Hepatocyte (in vitro differentiated cells): ENCODE results near the gene SMIM38. TPM values are rescaled to one million over a fixed set of nuclear protein-coding genes. Genes with fewer than 3 reads are reported as not detected.

Source experiments
- DNase-seq: peaks from one replicate; pipeline ENCODE4 v3.0.0-alpha.2; 2016; ENCODE audit warnings: low spot score
- H2AFZ ChIP-seq: fragments of 200-600 bp; sonication (generic); 2 replicates; pipeline ENCODE4 v1.6.0; 2016; ENCODE audit warnings: antibody characterized with exemption, mild to moderate bottlenecking
- H3K27ac ChIP-seq: fragments of 200-600 bp; sonication (generic); 2 replicates; pipeline ENCODE4 v1.5.1; 2016; ENCODE audit warnings: mild to moderate bottlenecking
- H3K27me3 ChIP-seq: fragments of 200-600 bp; sonication (generic); 2 replicates; pipeline ENCODE4 v1.6.1; 2016
- H3K36me3 ChIP-seq: fragments of 200-600 bp; sonication (generic); replicated peaks from 2 replicates; pipeline ENCODE4 v1.5.1; 2016; ENCODE audit warnings: low read depth; ENCODE audit not compliant: insufficient read depth
- H3K4me1 ChIP-seq: fragments of 200-600 bp; sonication (generic); 2 replicates; pipeline ENCODE4 v1.5.1; 2016; ENCODE audit warnings: mild to moderate bottlenecking, moderate library complexity; ENCODE audit not compliant: insufficient read depth
- H3K4me2 ChIP-seq: fragments of 200-600 bp; sonication (generic); 2 replicates; pipeline ENCODE4 v1.6.0; 2016
- H3K4me3 ChIP-seq: fragments of 200-600 bp; sonication (generic); 2 replicates; pipeline ENCODE4 v1.5.1; 2016; ENCODE audit warnings: mild to moderate bottlenecking
- H3K79me2 ChIP-seq: fragments of 200-600 bp; sonication (generic); 2 replicates; pipeline ENCODE4 v1.6.0; 2017; ENCODE audit warnings: mild to moderate bottlenecking
- H3K9me2 ChIP-seq: fragments of 200-600 bp; sonication (generic); replicated peaks from 2 replicates; pipeline ENCODE4 v1.6.0; 2017; ENCODE audit warnings: mild to moderate bottlenecking; ENCODE audit not compliant: insufficient read depth
- H3K9me3 ChIP-seq: fragments of 200-600 bp; sonication (generic); 2 replicates; pipeline ENCODE4 v1.5.1; 2016; ENCODE audit warnings: low read depth, mild to moderate bottlenecking
- H4K20me1 ChIP-seq: fragments of 200-600 bp; sonication (generic); 2 replicates; pipeline ENCODE4 v1.6.0; 2016; ENCODE audit warnings: mild to moderate bottlenecking; ENCODE audit not compliant: insufficient read depth, poor library complexity, severe bottlenecking
- CTCF ChIP-seq: fragments of 200-600 bp; sonication (generic); IDR thresholded peaks from 2 replicates; pipeline ENCODE4 v1.5.1; 2016; ENCODE audit warnings: antibody characterized with exemption, mild to moderate bottlenecking; ENCODE audit not compliant: poor library complexity
- EZH2 ChIP-seq: fragments of 200-600 bp; sonication (generic); IDR thresholded peaks from 2 replicates; pipeline ENCODE4 v1.6.1; 2016; ENCODE audit warnings: antibody characterized with exemption, mild to moderate bottlenecking, borderline replicate concordance
- EZH2phosphoT487 ChIP-seq: fragments of 200-600 bp; sonication (generic); IDR thresholded peaks from one replicate; pipeline ENCODE4 v1.6.1; 2018; ENCODE audit warnings: antibody characterized with exemption, mild to moderate bottlenecking, low read depth, moderate library complexity; ENCODE audit not compliant: unreplicated experiment, severe bottlenecking
- WGBS: methylation state at CpG from one replicate; pipeline ENCODE4 v1.1.6; 2016; ENCODE audit warnings: low lambda C conversion rate; ENCODE audit errors: missing lambda C conversion rate; 5-methylcytosine and 5-hydroxymethylcytosine counted together
- polyA plus RNA-seq: library from polyadenylated mRNA; unstranded; fragments of >200 nt; fragmentation: Nextera tagmentation; extraction: Ambion mirVana; gene quantifications from 2 replicates; pipeline ENCODE4 v1.2.1, GENCODE V29; 2016
- total RNA-seq: library from RNA; depleted of rRNA; stranded (reverse); fragments of >200 nt; gene quantifications from 2 replicates; pipeline ENCODE4 v1.2.3, GENCODE V29; 2014

SMIM38 gene
- total and polyA plus RNA-seq, 2 experiments from 2014 or later, result 0.64 to 0.70 TPM

DNA sequence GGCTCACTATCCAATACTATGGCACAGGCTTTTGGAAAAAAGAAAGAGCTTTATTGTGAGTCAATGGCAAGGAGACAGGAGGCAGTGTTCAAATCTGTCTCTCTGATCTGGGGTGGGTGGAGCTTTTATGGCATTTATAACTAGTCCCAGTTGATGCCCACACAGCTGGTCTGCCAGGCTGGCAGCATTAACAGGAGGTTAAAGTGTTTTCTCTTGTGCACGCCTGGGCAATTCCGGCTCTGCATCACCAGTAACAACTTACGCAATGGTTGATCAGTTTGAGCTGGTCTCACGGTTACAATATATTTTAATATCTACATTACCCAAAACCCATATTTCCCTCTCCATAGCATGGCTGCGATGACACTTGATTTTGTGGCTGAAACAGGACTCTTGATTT lies 15.1 kb upstream of the SMIM38 start:
- H3K4me3 ChIP-seq, result no peak overlapping the region
- TF ChIP-seq EZH2, result no peak
- TF ChIP-seq EZH2phosphoT487, result no peak
- no peak for TF ChIP-seq CTCF

GRCh38 chr11:69141742-69142141 lies 14.0 kb upstream of the SMIM38 start:
- DNase-seq, result no peak
- H3K36me3 ChIP-seq, result no peaks in the 10 kb centered on the region
- H3K4me2 ChIP-seq, result no peak overlapping the region
- H3K79me2 ChIP-seq, result no peaks in the 10 kb centered on the region
- H2AFZ ChIP-seq, result no peak overlapping the region
- no peaks in the 10 kb centered on the region for H3K9me3 ChIP-seq
- no peaks in the 10 kb centered on the region for H4K20me1 ChIP-seq
- no peaks in the 10 kb centered on the region for H3K27me3 ChIP-seq
- WGBS, result 78% methylated on average over 8 of the region's 8 CpGs
- H3K4me3 ChIP-seq, result no peak overlapping the region
- H3K27ac ChIP-seq, result no peak overlapping the region
- H3K9me2 ChIP-seq, result no peaks in the 10 kb centered on the region
- peaks cover 8% of the 10 kb centered on the region for H3K4me1 ChIP-seq
- TF ChIP-seq EZH2, result no peak
- no peak for TF ChIP-seq CTCF
- no peak for TF ChIP-seq EZH2phosphoT487

More for the DNA sequence above, 15.1 kb upstream of the SMIM38 start:
- Histone ChIP-seq H3K36me3 (no peaks in the 10 kb centered on the region), H4K20me1 (no peaks in the 10 kb centered on the region), H3K9me3 (no peaks in the 10 kb centered on the region), H3K79me2 (no peaks in the 10 kb centered on the region), H3K27me3 (no peaks in the 10 kb centered on the region), H3K4me2 (no peak overlapping the region), H3K9me2 (no peaks in the 10 kb centered on the region), H3K4me1 (peaks cover 8% of the 10 kb centered on the region), H2AFZ (no peak overlapping the region), H3K27ac (no peak overlapping the region)
- DNase-seq, result no peak
- WGBS, result 97% methylated on average over 5 of the region's 5 CpGs

- H3K9me2 ChIP-seq, result no peaks in the 10 kb centered on the region
- peaks cover 5% of the 10 kb centered on the region for H3K4me1 ChIP-seq
- H3K79me2 ChIP-seq, result no peaks in the 10 kb centered on the region
- no peaks in the 10 kb centered on the region for H3K9me3 ChIP-seq
- H3K27me3 ChIP-seq, result no peaks in the 10 kb centered on the region
- no peak for TF ChIP-seq EZH2phosphoT487
- TF ChIP-seq CTCF, result no peak
- TF ChIP-seq EZH2, result no peak
- WGBS, result 96% methylated on average over 2 of the region's 2 CpGs
- no peak overlapping the region for H3K4me3 ChIP-seq
- no peaks in the 10 kb centered on the region for H4K20me1 ChIP-seq
- no peak overlapping the region for H3K4me2 ChIP-seq
- H2AFZ ChIP-seq, result no peak overlapping the region
- H3K36me3 ChIP-seq, result no peaks in the 10 kb centered on the region
- no peak for DNase-seq
- H3K27ac ChIP-seq, result no peak overlapping the region
Measured at GRCh38 chr11:69142895-69143294, 12.8 kb upstream of the SMIM38 start.
